Measurements from ENCODE around the gene ZNF496.
"Not testable (repeated sequence)": the region's sequence is repeated elsewhere in the genome, so short reads cannot be mapped to it uniquely, and the experiment has no call there.

The ZNF496 gene

DNA sequence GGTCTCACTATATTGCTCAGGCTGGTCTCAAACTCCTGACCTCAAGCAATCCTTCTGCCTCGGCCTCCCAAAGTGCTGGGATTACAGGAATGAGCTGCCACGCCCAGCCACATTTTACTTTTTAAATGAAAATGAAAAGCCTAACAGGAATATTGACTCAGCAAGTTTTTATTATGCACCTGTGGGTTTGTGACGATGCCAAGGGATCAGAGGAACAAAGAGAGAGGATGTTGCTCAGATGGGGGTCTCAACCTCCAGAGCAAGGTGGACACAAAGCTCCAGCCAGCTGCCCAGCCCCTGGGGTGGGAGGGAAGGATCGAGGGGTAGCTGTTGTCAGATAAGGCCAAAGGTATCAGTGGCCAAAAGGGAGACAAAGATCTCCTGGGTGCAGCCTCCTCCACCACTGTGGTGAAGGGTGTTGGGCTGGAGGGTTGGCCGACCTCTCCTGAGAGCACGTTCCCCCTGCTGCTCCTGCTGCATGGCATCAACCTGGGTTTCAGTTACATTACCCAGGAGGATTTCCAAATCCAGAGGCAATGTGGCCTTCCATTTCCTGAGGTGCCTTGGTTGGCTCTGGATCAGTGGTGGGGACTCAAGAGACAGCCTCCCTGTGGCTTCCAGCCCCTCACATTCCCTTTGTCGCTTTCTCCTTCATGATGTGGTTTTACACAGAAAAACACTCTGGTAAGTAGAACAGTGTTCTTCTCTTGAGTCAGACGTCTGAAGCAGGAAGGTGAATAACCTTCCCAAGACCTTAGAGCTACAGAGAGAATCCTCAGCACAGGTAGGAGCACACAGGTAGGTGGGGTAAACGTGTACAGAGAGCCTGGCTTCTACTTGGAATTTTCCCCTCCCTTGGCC lies 34.2 kb downstream of the ZNF496 start:
- no peak for DNase-seq (ENCODE audit: low read depth, low spot score)
- no peak overlapping the region for H3K4me3 ChIP-seq (ENCODE audit: low read length)

DNA sequence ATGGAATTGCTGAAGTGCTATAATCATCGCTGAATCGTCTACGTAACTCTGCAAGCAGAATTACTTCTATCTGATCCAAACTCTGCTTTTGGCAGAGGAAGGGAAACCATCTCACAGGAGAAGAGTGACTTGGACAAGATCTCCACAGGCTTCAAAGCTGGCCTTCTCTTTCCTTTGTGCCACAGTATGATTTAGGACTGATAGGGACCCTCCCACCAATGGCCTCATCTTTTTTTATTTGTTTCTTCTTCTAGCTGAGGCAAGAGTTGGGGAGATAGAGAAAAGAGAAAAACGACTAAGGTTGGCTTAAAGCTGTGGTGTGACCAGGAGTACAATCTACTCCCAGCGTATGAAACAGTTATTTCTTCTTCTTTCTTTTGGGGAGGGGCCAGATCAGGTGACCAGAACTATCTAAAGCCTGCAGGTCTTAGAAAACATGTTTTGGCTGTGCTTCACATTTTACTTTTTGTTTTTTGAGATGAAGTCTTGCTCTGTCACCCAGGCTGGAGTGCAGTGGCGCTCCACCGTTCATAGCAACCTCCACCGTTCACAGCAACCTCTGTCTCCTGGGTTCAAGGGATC lies 35.0 kb downstream of the ZNF496 start:
- H3K4me3 ChIP-seq (ENCODE audit: low read length) = no peak overlapping the region
- DNase-seq (ENCODE audit: low read depth, low spot score) = no peak

DNA sequence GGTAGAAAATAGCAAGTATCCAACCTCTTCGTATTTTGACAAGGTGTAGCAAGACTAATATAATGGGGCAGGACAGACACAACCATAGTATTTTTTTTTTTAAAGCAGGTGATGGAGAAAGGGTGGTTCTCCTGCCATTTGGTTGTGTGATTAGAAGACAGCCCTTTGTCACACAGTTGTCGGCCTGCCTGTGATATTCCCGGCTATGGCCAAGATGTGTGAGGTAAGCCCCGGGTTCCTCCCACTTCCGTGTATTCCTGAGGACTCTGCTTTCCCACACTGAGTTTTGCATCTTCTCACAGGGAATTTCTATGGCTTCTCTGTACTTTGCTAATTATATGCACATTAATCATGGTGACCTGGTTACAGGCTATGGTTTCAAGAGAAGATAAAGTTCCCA lies 35.9 kb downstream of the ZNF496 start:
- H3K4me3 ChIP-seq (ENCODE audit: low read length) = no peak overlapping the region
- no peak for DNase-seq (ENCODE audit: low read depth, low spot score)

DNA sequence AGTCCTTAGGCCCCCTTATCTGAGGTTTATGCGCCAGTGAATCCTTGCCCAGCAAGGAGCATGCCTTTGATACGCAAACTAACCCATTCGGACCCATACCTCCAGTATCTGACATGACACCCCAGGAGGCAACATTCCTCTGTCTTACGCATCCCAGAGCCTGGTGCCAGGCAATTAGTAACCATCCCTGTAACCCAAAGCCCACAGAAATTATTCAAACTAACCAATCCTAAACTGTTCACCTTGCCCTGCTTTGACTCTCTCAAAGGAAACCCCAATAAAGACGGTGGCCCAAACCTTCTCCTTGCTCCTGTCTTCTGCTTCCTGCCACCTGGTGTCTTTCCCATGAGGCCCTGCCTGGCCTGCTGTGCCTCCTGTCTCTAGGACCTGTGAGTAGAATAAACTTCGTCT lies 36.4 kb downstream of the ZNF496 start:
- peak; percentile 17 for DNase-seq (ENCODE audit: low read depth, low spot score)
- H3K4me3 ChIP-seq (ENCODE audit: low read length) = no peak overlapping the region

- H3K4me3 ChIP-seq (ENCODE audit: low read length) = no peak overlapping the region
- DNase-seq (ENCODE audit: low read depth, low spot score) = no peak
Observed at GRCh38 chr1:247294282-247294681, 37.4 kb downstream of the ZNF496 start.

DNA sequence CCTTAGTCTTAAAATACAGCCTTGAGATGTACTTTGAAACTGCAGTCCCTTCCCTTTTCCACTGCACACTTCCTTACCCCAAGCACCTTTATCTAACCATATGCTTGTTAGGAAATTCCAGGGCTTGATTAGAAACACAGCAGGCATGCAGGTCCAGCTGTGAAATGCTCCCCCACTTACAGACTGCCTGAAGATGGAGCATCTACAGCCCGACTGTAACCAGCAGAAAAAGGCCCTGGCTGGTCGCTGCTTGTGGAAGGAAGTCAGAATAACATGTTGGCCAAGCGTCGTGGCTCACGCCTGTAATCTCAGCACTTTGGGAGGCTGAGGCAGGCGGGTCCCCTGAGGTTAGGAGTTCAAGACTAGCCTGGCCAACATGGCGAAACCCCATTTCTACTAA lies 38.6 kb downstream of the ZNF496 start:
- DNase-seq (ENCODE audit: low read depth, low spot score) = no peak
- no peak overlapping the region for H3K4me3 ChIP-seq (ENCODE audit: low read length)

- no peak overlapping the region for H3K4me3 ChIP-seq (ENCODE audit: low read length)
- peak; percentile 39 for DNase-seq (ENCODE audit: low read depth, low spot score)
Observed at GRCh38 chr1:247291833-247292561, 39.7 kb downstream of the ZNF496 start.

- H3K4me3 ChIP-seq (ENCODE audit: low read length) = no peak overlapping the region
- DNase-seq (ENCODE audit: low read depth, low spot score) = no peak
Observed at GRCh38 chr1:247291161-247291560, 40.5 kb downstream of the ZNF496 start.

GRCh38 chr1:247290576-247290975 lies 41.1 kb downstream of the ZNF496 start:
- H3K4me3 ChIP-seq (ENCODE audit: low read length) = no peak overlapping the region
- no peak for DNase-seq (ENCODE audit: low read depth, low spot score)

GRCh38 chr1:247289274-247289892 lies 42.3 kb downstream of the ZNF496 start:
- not testable (repeated sequence) for H3K4me3 ChIP-seq (ENCODE audit: low read length); DNase-seq (ENCODE audit: low read depth, low spot score)

DNA sequence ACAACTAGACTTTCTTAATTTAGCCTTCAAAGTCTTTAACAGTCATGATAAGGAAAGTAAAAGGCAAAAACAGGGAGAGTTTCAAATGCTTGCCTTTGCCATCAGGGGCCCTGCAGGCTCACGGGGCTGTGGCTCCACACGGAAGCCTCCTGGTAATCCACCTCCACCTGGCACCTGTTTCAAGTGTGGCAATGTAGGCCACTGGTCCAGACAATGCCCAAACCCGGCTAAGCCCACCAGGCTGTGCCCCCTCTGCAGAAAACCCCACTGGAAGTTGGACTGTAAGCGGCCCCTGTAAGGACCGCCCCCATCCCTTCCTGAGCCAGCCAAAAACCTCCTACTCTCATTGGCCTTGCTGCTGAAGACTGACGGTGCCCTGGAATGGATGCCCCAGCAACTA lies 43.3 kb downstream of the ZNF496 start:
- no peak overlapping the region for H3K4me3 ChIP-seq (ENCODE audit: low read length)

DNA sequence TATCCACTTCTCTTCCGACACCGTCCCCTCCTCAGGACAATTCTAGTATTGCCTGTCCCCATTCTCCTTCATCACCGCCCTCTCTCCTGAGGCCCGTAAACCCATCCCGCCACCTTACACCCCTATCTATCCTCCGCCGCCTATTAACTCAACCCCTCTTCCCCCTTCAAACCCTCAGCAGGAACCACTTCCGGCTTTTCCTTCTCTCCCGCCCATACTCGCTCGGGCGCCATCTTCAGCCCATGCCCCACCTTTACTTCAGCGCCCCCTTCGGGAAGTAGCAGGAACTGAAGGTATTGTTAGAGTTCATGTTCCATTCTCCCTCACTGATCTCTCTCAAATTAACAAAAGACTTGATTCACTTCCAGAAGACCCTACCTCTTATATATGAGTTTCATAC lies 44.2 kb downstream of the ZNF496 start:
- no peak overlapping the region for H3K4me3 ChIP-seq (ENCODE audit: low read length)
- peak; percentile 34 for DNase-seq (ENCODE audit: low read depth, low spot score)

More for the DNA sequence above, 43.3 kb downstream of the ZNF496 start:
- DNase-seq (ENCODE audit: low read depth, low spot score) = no peak

GRCh38 chr1:247286134-247286670 lies 45.5 kb downstream of the ZNF496 start:
- no peak for DNase-seq (ENCODE audit: low read depth, low spot score)
- no peak overlapping the region for H3K4me3 ChIP-seq (ENCODE audit: low read length)

DNA sequence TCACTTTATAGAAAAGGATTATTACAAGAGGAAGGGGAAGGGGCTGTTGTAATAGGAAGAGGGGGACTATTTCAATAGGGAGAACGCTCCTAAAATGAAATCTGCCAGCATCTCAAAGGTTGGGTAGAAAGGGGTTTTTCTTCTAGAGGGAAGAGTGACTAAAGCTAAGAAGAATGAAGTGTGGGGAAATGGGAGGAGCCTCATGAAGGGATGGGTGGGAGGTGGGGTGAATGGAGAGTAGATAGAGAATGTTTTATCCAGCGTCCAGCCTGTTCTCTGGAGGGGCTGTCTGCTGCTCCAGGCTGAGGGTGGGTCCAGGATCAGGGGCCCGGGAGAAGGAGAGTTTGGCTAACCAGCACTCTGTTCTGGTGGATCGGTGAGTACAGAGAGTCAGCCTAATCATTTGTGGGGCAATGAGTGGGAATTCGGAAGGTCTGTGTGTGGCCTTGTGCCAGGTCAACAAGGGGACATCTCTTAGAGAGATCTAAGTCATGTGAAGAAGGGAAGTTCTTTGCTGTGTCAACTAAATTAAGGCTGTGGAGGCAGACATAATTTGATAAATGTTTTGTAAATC lies 50.6 kb downstream of the ZNF496 start:
- no peak overlapping the region for H3K4me3 ChIP-seq (ENCODE audit: low read length)
- no peak for DNase-seq (ENCODE audit: low read depth, low spot score)

DNA sequence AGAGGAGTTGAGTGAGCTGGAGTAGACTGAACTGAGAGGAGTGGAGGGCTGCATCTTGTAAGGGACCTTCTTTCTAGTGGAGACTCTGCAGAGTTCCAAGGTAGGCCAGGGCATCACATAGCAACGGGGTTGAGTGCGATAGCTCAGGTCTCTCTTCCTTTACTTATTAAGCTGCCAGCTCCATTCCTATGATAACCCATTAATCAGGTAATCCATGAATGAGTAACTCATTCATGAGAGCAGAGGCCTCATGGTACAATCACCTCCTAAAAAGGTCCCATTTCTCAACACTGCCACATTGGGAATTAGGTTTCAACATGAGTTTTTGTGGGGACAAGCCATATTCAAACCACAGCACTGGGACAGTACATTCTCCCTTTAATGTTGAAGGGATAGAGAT lies 54.5 kb downstream of the ZNF496 start:
- no peak overlapping the region for H3K4me3 ChIP-seq (ENCODE audit: low read length)

GRCh38 chr1:247274605-247275256 lies 56.9 kb downstream of the ZNF496 start:
- H3K4me3 ChIP-seq (ENCODE audit: low read length) = no peak overlapping the region
- no peak for DNase-seq (ENCODE audit: low read depth, low spot score)

More for the DNA sequence above, 54.5 kb downstream of the ZNF496 start:
- DNase-seq (ENCODE audit: low read depth, low spot score) = no peak

- no peak for DNase-seq (ENCODE audit: low read depth, low spot score)
- no peak overlapping the region for H3K4me3 ChIP-seq (ENCODE audit: low read length)
Observed at GRCh38 chr1:247273013-247273412, 58.7 kb downstream of the ZNF496 start.

DNA sequence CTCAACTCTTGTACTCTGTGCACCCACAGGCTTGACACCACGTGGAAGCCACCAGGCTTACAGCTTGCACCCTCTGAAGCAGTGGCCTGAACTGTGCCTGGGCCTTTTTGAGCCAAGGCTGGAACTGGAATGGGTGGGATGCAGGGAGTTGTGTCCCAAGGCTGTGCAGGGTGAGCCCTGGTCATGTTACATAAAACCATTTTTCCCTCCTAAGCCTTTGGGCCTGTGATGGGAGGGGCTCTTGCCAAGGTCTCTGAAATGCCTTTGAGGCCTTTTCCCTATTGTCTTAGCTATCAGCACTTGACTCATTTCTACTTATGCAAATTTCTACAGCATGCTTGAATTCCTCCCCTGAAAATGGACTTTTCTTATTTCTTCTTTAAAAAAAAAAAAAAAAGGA lies 61.7 kb downstream of the ZNF496 start:
- DNase-seq (ENCODE audit: low read depth, low spot score) = no peak
- no peak overlapping the region for H3K4me3 ChIP-seq (ENCODE audit: low read length)

- no peak overlapping the region for H3K4me3 ChIP-seq (ENCODE audit: low read length)
- no peak for DNase-seq (ENCODE audit: low read depth, low spot score)
Observed at GRCh38 chr1:247269133-247269532, 62.5 kb downstream of the ZNF496 start.

All from Jurkat, Clone E6-1 (cell line).